Epithelial cell of esophagus (primary cell): Measurements from ENCODE around the gene CXCL3.
A peak's percentile ranks its signal among the peaks of the same experiment; 100 is the strongest.

ENCODE experiments used
- DNase-seq: peaks from one replicate; pipeline ENCODE4 v3.0.0; 2010; ENCODE audit warnings: low read depth
- H3K4me3 ChIP-seq: 2 replicates; pipeline ENCODE4 v1.5.1; 2011; ENCODE audit warnings: mild to moderate bottlenecking, low read length, control low read depth
- CTCF ChIP-seq: IDR thresholded peaks from 2 replicates; pipeline ENCODE4 v1.5.1; 2011; ENCODE audit warnings: low read depth, mild to moderate bottlenecking, low read length, control low read depth, inconsistent platforms; ENCODE audit not compliant: insufficient read depth; ENCODE audit errors: missing control alignments

Gene CXCL3

GRCh38 chr4:74042681-74043080 is 4.2 kb upstream of the CXCL3 start:
- peak; percentile 32 for TF ChIP-seq CTCF
- no peak overlapping the region for H3K4me3 ChIP-seq
- DNase-seq, result no peak

GRCh38 chr4:74041418-74041817 is 2.9 kb upstream of the CXCL3 start:
- DNase-seq, result no peak
- no peak overlapping the region for H3K4me3 ChIP-seq
- TF ChIP-seq CTCF, result no peak

- no peak for TF ChIP-seq CTCF
- H3K4me3 ChIP-seq, result peak overlapping the region; percentile 71
These were observed 850 bp upstream of the CXCL3 start for GRCh38 chr4:74039315-74039763.

GRCh38 chr4:74038086-74038424 is 434 bp downstream of the CXCL3 start:
- H3K4me3 ChIP-seq, result peak overlapping the region; percentile 71
- DNase-seq, result no peak
- TF ChIP-seq CTCF, result no peak

More at GRCh38 chr4:74039315-74039763, 850 bp upstream of the CXCL3 start:
- DNase-seq, result no peak

GRCh38 chr4:74037076-74037955 is 1.2 kb downstream of the CXCL3 start:
- TF ChIP-seq CTCF, result no peak
- H3K4me3 ChIP-seq, result peak overlapping the region; percentile 71
- no peak for DNase-seq

- H3K4me3 ChIP-seq, result no peak overlapping the region
- peak; percentile 69 for DNase-seq
- no peak for TF ChIP-seq CTCF
These were observed 4.8 kb downstream of the CXCL3 start for GRCh38 chr4:74033739-74034138.

GRCh38 chr4:74032064-74032463 is 6.4 kb downstream of the CXCL3 start:
- peak; percentile 23 for DNase-seq
- no peak overlapping the region for H3K4me3 ChIP-seq
- no peak for TF ChIP-seq CTCF
